Endothelial cell of umbilical vein (primary cell): ENCODE data around the gene CMSS1. TPM values are rescaled to one million over a fixed set of nuclear protein-coding genes. Genes with fewer than 3 reads are reported as not detected.

Experiments used
- BruUV-seq: library from RNA; stranded (reverse); fragments of 400-500 nt; replicated peaks from 2 replicates; lab custom pipeline; 2021; lab: Mats Ljungman, UMichigan
- CTCF ChIA-PET: fragments of 300-600, 350-600 bp; sonication (Branson Sonifier 250); formaldehyde crosslinking; loops from one replicate; lab custom pipeline; 2021; ENCODE audit warnings: antibody characterized with exemption, inconsistent platforms; lab: Charles Lee
- POLR2A ChIA-PET: fragments of 300-600, 350-600 bp; sonication (Branson Sonifier 250); formaldehyde crosslinking; loops from one replicate; lab custom pipeline; 2021; ENCODE audit warnings: antibody characterized with exemption, inconsistent platforms; lab: Charles Lee
- DNase-seq: peaks from one replicate; pipeline ENCODE4 v3.0.0-alpha.2; 2011; ENCODE audit warnings: low read depth, low spot score
- FAIRE-seq: peaks from 2 replicates; lab custom pipeline; 2011; peaks lifted over from hg19 to GRCh38; lab: Jason Lieb, UNC
- H2AFZ ChIP-seq: 2 replicates; pipeline ENCODE4 v1.6.0; 2012; ENCODE audit warnings: low read depth, low read length, control low read depth, inconsistent platforms
- H3K27ac ChIP-seq: 2 replicates; pipeline ENCODE4 v1.5.1; 2011; ENCODE audit warnings: low read depth, mild to moderate bottlenecking, control low read depth, low read length, moderate library complexity; ENCODE audit not compliant: insufficient read depth
- H3K27me3 ChIP-seq, 2 experiments: 2 replicates each; pipeline versions ENCODE4 v1.6.0 to v1.6.1; 2011; ENCODE audit warnings: low read length in 2 of 2, mixed read lengths in 1 of 2; ENCODE audit not compliant: control insufficient read depth in 2 of 2, insufficient read depth in 2 of 2
- H3K36me3 ChIP-seq, 2 experiments: 2 replicates in 1 of 2; 3 replicates in 1 of 2; pipeline ENCODE4 v1.5.1; 2011; ENCODE audit warnings: low read length in 2 of 2, mild to moderate bottlenecking in 1 of 2, moderate library complexity in 1 of 2; ENCODE audit not compliant: control insufficient read depth in 2 of 2, insufficient read depth in 2 of 2; ENCODE audit errors: extremely low read depth in 1 of 2
- H3K4me1 ChIP-seq: 3 replicates; pipeline ENCODE4 v1.5.1; 2011; ENCODE audit warnings: mild to moderate bottlenecking, low read length; ENCODE audit not compliant: control insufficient read depth, insufficient read depth; ENCODE audit errors: extremely low read depth
- H3K4me2 ChIP-seq: 2 replicates; pipeline ENCODE4 v1.6.1; 2011; ENCODE audit warnings: low read length, control low read depth, mixed read lengths; ENCODE audit not compliant: insufficient read depth
- H3K4me3 ChIP-seq, 3 experiments: fragments of 200-600 bp in 1 of 3; sonication (generic), shearing (Covaris generic) in 1 of 3; replicated peaks in 1 of 3; 2 replicates each; pipeline ENCODE4 v1.5.1; 2011 to 2016; ENCODE audit warnings: control low read depth in 3 of 3, low read length in 3 of 3, mild to moderate bottlenecking in 2 of 3, inconsistent platforms in 1 of 3, low read depth in 1 of 3, moderate library complexity in 1 of 3; ENCODE audit not compliant: insufficient read depth in 1 of 3
- H3K79me2 ChIP-seq: 2 replicates; pipeline ENCODE4 v1.6.0; 2012; ENCODE audit warnings: low read length, inconsistent platforms; ENCODE audit not compliant: control insufficient read depth, insufficient read depth
- H3K9ac ChIP-seq: replicated peaks from 2 replicates; pipeline ENCODE3; 2011; ENCODE audit warnings: low read length, control low read depth; ENCODE audit not compliant: insufficient read depth; ENCODE audit errors: extremely low read depth
- H3K9me1 ChIP-seq: replicated peaks from 3 replicates; pipeline ENCODE4 v1.6.0; 2011; ENCODE audit warnings: mild to moderate bottlenecking, low read length; ENCODE audit not compliant: control insufficient read depth, insufficient read depth; ENCODE audit errors: extremely low read depth
- H3K9me3 ChIP-seq: replicated peaks from 2 replicates; pipeline ENCODE4 v1.5.1; 2012; ENCODE audit warnings: low read length, inconsistent platforms; ENCODE audit not compliant: control insufficient read depth, insufficient read depth
- H4K20me1 ChIP-seq: replicated peaks from 2 replicates; pipeline ENCODE3; 2011; ENCODE audit warnings: mild to moderate bottlenecking, low read length; ENCODE audit not compliant: control insufficient read depth, insufficient read depth; ENCODE audit errors: extremely low read depth
- CTCF ChIP-seq, 2 donors: IDR thresholded peaks; 1 replicate in 1 of 2; 2 replicates in 1 of 2; pipeline ENCODE4 v1.5.1; 2011; ENCODE audit warnings: low read length in 2 of 2, mild to moderate bottlenecking in 2 of 2, moderate library complexity in 2 of 2, control low read depth in 1 of 2, inconsistent platforms in 1 of 2, low read depth in 1 of 2; ENCODE audit not compliant: insufficient read depth in 1 of 2; ENCODE audit errors: extremely low read depth in 1 of 2
- EZH2 ChIP-seq: IDR thresholded peaks from 2 replicates; pipeline ENCODE4 v1.6.1; 2012; ENCODE audit warnings: borderline replicate concordance, low read depth, mild to moderate bottlenecking, moderate library complexity, low read length, inconsistent platforms; ENCODE audit not compliant: severe bottlenecking
- FOS ChIP-seq: IDR thresholded peaks from 2 replicates; pipeline ENCODE4 v1.6.1; 2011; ENCODE audit warnings: mild to moderate bottlenecking, low read length, moderate library complexity, borderline replicate concordance; ENCODE audit not compliant: insufficient read depth
- GATA2 ChIP-seq: IDR thresholded peaks from 2 replicates; pipeline ENCODE4 v1.7.0; 2011; ENCODE audit warnings: low read depth, mild to moderate bottlenecking, moderate library complexity, mixed read lengths, low read length; ENCODE audit not compliant: insufficient read length, insufficient read depth
- JUN ChIP-seq: IDR thresholded peaks from 2 replicates; pipeline ENCODE4 v1.6.1; 2011; ENCODE audit warnings: borderline replicate concordance, low read depth; ENCODE audit not compliant: insufficient read length, insufficient read depth
- MYC ChIP-seq: IDR thresholded peaks from one replicate; pipeline ENCODE4 v1.6.1; 2011; ENCODE audit warnings: mild to moderate bottlenecking, low read depth, low read length
- POLR2A ChIP-seq: IDR thresholded peaks from 2 replicates; pipeline ENCODE4 v1.6.1; 2012; ENCODE audit warnings: low read depth, mild to moderate bottlenecking, control low read depth, low read length
- POLR2AphosphoS5 ChIP-seq: IDR thresholded peaks from 2 replicates; pipeline ENCODE4 v1.6.1; 2012; ENCODE audit warnings: low read depth, mild to moderate bottlenecking, control low read depth, low read length, moderate library complexity; ENCODE audit not compliant: insufficient read depth
- dilution Hi-C: fragments of 300-500 bp; cut with MboI; formaldehyde crosslinking; loops from one replicate; pipeline ENCODE4 v1.15.0; 2019; ENCODE audit warnings: low sequenced_read_pairs; ENCODE audit not compliant: extremely low pct_ligation_motif_present
- intact Hi-C: fragments of 100-400 bp; cut with micrococcal nuclease; formaldehyde crosslinking; loops from one replicate; pipeline ENCODE4 v1.10.0; 2022
- polyA plus RNA-seq, 4 experiments: library from polyadenylated mRNA; depleted of rRNA in 3 of 4; stranded (reverse) in 3 of 4; unstranded in 1 of 4; fragments of >200 nt; gene quantifications; 2 replicates each; pipeline versions ENCODE4 v1.2.1 to v1.2.3, GENCODE V29; 2011 to 2012; ENCODE audit warnings: missing spikeins in 1 of 4
- total RNA-seq: library from RNA; stranded (reverse); gene quantifications from 2 replicates; pipeline ENCODE4 v1.2.3, GENCODE V29; 2021
- TF ChIP-seq, protein P1 (sequence below): IDR thresholded peaks from 2 replicates; pipeline ENCODE4 v1.6.1; 2011; ENCODE audit not compliant: insufficient read depth, insufficient read length

The CMSS1 gene
- total and polyA plus RNA-seq, 2 donors (not counting 3 experiments of a cell fraction or from before 2014, with no cell fraction given), result 9.7 to 60.6 TPM

GRCh38 chr3:99772171-99772570, 45.5 kb upstream of the CMSS1 start:
- POLR2A ChIA-PET, result no interaction called here
- Histone ChIP-seq H3K9ac (no peak overlapping the region), H3K4me3 (no peak overlapping the region), H2AFZ (no peak overlapping the region), H3K9me3 (no peaks in the 10 kb centered on the region), H3K79me2 (no peaks in the 10 kb centered on the region), H3K4me1 (peaks cover 7% of the 10 kb centered on the region), H3K27ac (no peak overlapping the region), H3K36me3 (peaks cover 8 to 17% of the 10 kb centered on the region in 2 experiments), H4K20me1 (no peaks in the 10 kb centered on the region), H3K4me2 (no peak overlapping the region), H3K27me3 (no peaks in the 10 kb centered on the region), H3K9me1 (no peaks in the 10 kb centered on the region)
- TF ChIP-seq GATA2, result no peak
- TF ChIP-seq, protein P1, sequence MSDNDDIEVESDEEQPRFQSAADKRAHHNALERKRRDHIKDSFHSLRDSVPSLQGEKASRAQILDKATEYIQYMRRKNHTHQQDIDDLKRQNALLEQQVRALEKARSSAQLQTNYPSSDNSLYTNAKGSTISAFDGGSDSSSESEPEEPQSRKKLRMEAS, result no peak
- TF ChIP-seq POLR2A, result no peak
- TF ChIP-seq MYC, result no peak
- TF ChIP-seq FOS, result no peak
- no peak for TF ChIP-seq POLR2AphosphoS5
- dilution Hi-C loops, result loop anchor here (25.0 kb wide), 1 partner anchor 760 kb away; no protein-coding TSS in a partner anchor
- no TSS peak for BruUV-seq
- intact Hi-C loops, result no loop called here
- DNase-seq, result no peak
- CTCF ChIA-PET, result no interaction called here
- FAIRE-seq, result no peak

DNA sequence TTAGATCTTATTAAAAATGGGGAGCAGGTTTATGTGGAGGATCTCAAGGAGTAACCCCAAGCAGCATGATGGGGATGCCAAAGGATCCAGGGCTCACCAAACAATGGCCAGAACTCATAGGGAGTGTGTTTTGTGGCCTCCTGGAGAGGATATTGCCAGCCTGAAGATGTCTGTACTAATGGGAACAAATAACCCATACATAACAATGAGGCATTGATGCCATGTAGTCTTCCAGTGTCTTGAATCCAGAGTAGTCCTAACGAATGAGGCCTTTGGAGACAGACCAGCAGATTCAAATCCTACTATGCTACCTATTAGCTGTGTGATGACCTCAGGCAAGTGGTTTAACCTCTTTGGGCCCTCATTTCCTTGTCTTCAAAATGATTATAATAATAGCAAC, 45.0 kb upstream of the CMSS1 start:
- no peaks in the 10 kb centered on the region for H4K20me1 ChIP-seq
- intact Hi-C loops, result no loop called here
- dilution Hi-C loops, result loop anchor here (25.0 kb wide), 1 partner anchor 760 kb away; no protein-coding TSS in a partner anchor
- POLR2A ChIA-PET, result no interaction called here
- DNase-seq, result no peak
- no peak overlapping the region for H3K9ac ChIP-seq
- H3K4me2 ChIP-seq, result no peak overlapping the region
- no peak overlapping the region for H3K27ac ChIP-seq
- no peak overlapping the region for H2AFZ ChIP-seq
- peaks cover 8 to 17% of the 10 kb centered on the region in 2 experiments for H3K36me3 ChIP-seq
- H3K9me3 ChIP-seq, result no peaks in the 10 kb centered on the region
- no peak for FAIRE-seq
- BruUV-seq, result no TSS peak
- no peaks in the 10 kb centered on the region for H3K27me3 ChIP-seq
- CTCF ChIA-PET, result no interaction called here
- H3K9me1 ChIP-seq, result no peaks in the 10 kb centered on the region
- no peaks in the 10 kb centered on the region for H3K79me2 ChIP-seq
- no peak overlapping the region for H3K4me3 ChIP-seq
- TF ChIP-seq CTCF (IDR thresholded peaks at IDR 0.05; ENCODE audit: extremely low read depth in 1 of 2, insufficient read depth in 1 of 2, low read depth in 1 of 2, low read length in 2 of 2), result no peak
- TF ChIP-seq MYC, result no peak
- TF ChIP-seq, protein P1, result no peak
- TF ChIP-seq FOS, result no peak
- TF ChIP-seq POLR2AphosphoS5, result no peak
- no peak for TF ChIP-seq JUN
- TF ChIP-seq EZH2, result no peak
- TF ChIP-seq POLR2A, result no peak
- TF ChIP-seq GATA2, result no peak
- peaks cover 7% of the 10 kb centered on the region for H3K4me1 ChIP-seq
